Measurements from ENCODE around the gene HSPA1A.
"Not testable (repeated sequence)": the region's sequence is repeated elsewhere in the genome, so short reads cannot be mapped to it uniquely, and the experiment has no call there.

Gene HSPA1A

DNA sequence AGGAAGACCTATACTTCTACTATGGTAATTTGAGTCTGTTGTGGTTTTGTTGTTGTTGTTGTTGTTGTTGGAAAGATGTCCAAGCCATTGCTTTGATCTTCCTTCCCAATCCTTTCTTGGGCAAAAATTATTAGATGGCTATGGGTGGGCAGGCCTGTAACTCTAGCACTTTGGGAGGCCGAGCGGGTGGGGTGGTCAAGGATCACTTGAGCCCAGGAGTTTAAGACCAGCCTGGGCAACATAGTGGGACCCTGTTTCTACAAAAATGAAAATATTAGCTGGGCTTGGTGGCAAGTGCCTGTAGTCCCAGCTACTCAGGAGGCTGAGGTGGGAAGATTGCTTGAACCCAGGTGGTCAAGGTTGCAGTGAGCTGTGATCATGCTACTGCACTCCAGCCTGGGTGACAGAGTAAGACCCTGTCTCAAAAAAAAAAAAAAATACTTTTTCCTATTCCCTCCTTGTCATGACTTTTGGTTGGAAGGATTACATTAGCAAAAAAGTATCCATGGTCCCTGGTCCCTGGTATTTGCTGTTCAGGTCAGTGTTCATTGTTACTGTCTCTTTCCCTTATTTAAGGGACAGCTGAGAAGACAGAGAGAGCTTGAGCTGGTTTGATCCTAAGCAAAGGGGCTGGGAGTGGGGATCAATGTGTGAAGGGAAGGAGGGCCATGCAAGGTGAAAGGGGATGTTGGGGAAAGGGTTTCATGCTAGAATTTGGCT, 35.6 kb downstream of the HSPA1A start:
- H3K9me2 ChIP-seq (replicated peaks; ENCODE audit: control insufficient read depth, low read length), result no peaks in the 10 kb centered on the region
- no peaks in the 10 kb centered on the region for H3K27me3 ChIP-seq (ENCODE audit: control insufficient read depth, low read length)
- H3K4me2 ChIP-seq (ENCODE audit: low read length), result no peak overlapping the region
- H3K79me2 ChIP-seq (ENCODE audit: control insufficient read depth, low read length), result no peaks in the 10 kb centered on the region
- peaks cover 13% of the 10 kb centered on the region; the same call in 1 of the 2 replicates for H3F3A ChIP-seq (ENCODE audit: control insufficient read depth, insufficient read depth)
- TF ChIP-seq EZH2phosphoT487 (IDR thresholded peaks at IDR 0.05; ENCODE audit: borderline replicate concordance, low read length), result no peak
- TF ChIP-seq, protein P1, sequence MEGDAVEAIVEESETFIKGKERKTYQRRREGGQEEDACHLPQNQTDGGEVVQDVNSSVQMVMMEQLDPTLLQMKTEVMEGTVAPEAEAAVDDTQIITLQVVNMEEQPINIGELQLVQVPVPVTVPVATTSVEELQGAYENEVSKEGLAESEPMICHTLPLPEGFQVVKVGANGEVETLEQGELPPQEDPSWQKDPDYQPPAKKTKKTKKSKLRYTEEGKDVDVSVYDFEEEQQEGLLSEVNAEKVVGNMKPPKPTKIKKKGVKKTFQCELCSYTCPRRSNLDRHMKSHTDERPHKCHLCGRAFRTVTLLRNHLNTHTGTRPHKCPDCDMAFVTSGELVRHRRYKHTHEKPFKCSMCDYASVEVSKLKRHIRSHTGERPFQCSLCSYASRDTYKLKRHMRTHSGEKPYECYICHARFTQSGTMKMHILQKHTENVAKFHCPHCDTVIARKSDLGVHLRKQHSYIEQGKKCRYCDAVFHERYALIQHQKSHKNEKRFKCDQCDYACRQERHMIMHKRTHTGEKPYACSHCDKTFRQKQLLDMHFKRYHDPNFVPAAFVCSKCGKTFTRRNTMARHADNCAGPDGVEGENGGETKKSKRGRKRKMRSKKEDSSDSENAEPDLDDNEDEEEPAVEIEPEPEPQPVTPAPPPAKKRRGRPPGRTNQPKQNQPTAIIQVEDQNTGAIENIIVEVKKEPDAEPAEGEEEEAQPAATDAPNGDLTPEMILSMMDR (IDR thresholded peaks at IDR 0.05; ENCODE audit: low read depth, low read length, poor library complexity, severe bottlenecking), result no peak
- no peak overlapping the region for H3K27ac ChIP-seq (ENCODE audit: low read depth, low read length)
- no peaks in the 10 kb centered on the region for H3K4me1 ChIP-seq (ENCODE audit: control insufficient read depth, low read length)
- no peaks in the 10 kb centered on the region for H4K20me1 ChIP-seq (ENCODE audit: control insufficient read depth, insufficient read depth, low read depth, low read length)
- no peaks in the 10 kb centered on the region for H3K36me3 ChIP-seq (ENCODE audit: control insufficient read depth, low read length)
- no peak overlapping the region for H3K4me3 ChIP-seq (ENCODE audit: low read length)
- H3K9me3 ChIP-seq (ENCODE audit: control insufficient read depth, insufficient read depth, low read length), result peaks cover 4% of the 10 kb centered on the region; the same call in 1 of the 2 replicates

DNA sequence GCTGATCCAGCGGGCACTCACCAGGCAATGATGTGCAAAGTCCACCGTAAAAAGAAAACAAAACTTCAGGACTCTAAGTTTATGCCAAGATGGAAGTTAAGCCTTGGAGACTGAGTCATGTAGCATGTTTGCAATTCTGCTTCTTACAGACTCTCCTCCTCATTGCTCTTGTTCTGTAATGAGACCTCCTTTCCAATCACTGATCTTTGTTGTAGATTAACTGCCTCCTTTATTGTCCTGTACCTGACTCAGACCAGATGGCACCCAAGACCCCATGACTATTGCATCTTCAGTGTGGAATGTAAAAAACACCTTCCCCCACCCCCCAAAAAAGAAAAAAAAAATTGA, 36.1 kb downstream of the HSPA1A start:
- Histone ChIP-seq H3K4me3 (ENCODE audit: low read length) (no peak overlapping the region), H3K9me2 (replicated peaks; ENCODE audit: control insufficient read depth, low read length) (no peaks in the 10 kb centered on the region), H3K4me1 (ENCODE audit: control insufficient read depth, low read length) (no peaks in the 10 kb centered on the region), H4K20me1 (ENCODE audit: control insufficient read depth, insufficient read depth, low read depth, low read length) (no peaks in the 10 kb centered on the region), H3K36me3 (ENCODE audit: control insufficient read depth, low read length) (no peaks in the 10 kb centered on the region), H3K9me3 (ENCODE audit: control insufficient read depth, insufficient read depth, low read length) (peaks cover 4% of the 10 kb centered on the region; the same call in 1 of the 2 replicates), H3K79me2 (ENCODE audit: control insufficient read depth, low read length) (no peaks in the 10 kb centered on the region), H3K27me3 (ENCODE audit: control insufficient read depth, low read length) (no peaks in the 10 kb centered on the region), H3F3A (ENCODE audit: control insufficient read depth, insufficient read depth) (peaks cover 12% of the 10 kb centered on the region; the same call in 1 of the 2 replicates), H3K27ac (ENCODE audit: low read depth, low read length) (no peak overlapping the region), H3K4me2 (ENCODE audit: low read length) (no peak overlapping the region)
- no peak for TF ChIP-seq EZH2phosphoT487 (IDR thresholded peaks at IDR 0.05; ENCODE audit: borderline replicate concordance, low read length)
- TF ChIP-seq, protein P1 (IDR thresholded peaks at IDR 0.05; ENCODE audit: low read depth, low read length, poor library complexity, severe bottlenecking), result no peak

DNA sequence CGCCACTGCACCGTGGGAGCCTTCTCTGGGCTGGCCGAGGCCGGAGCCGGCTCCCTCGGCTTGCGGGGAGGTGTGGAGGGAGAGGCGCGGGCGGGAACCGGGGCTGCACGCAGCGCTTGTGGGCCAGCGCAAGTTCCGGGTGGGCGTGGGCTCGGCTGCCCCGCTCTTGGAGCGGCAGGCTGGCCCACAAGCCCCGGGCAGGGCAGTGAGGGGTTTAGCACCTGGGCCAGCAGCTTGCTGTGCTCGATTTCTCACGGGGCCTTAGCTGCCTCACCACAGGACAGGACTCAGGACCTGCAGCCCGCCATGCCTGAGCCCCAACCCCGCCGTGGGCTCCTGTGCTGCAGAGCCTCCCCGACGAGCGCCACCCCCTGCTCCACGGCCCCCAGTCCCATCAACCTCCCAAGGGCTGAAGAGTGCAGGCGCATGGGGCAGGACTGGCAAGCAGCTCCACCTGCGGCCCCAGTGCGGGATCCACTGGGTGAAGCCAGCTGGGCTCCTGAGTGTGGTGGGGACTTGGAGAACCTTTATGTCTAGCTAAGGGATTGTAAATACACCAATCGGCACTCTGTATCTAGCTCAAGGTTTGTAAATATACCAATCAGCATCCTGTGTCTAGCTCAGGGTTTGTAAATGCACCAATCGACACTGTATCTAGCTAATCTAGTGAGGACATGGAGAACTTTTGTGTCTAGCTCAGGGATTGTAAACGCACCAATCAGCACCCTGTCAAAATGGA, 36.8 kb downstream of the HSPA1A start:
- not testable (repeated sequence) for H3K9me2 ChIP-seq (replicated peaks; ENCODE audit: control insufficient read depth, low read length); H3K79me2 ChIP-seq (ENCODE audit: control insufficient read depth, low read length); H3F3A ChIP-seq (ENCODE audit: control insufficient read depth, insufficient read depth); H3K27me3 ChIP-seq (ENCODE audit: control insufficient read depth, low read length); H3K4me2 ChIP-seq (ENCODE audit: low read length); H3K36me3 ChIP-seq (ENCODE audit: control insufficient read depth, low read length); H3K4me3 ChIP-seq (ENCODE audit: low read length); H3K27ac ChIP-seq (ENCODE audit: low read depth, low read length); H4K20me1 ChIP-seq (ENCODE audit: control insufficient read depth, insufficient read depth, low read depth, low read length); H3K4me1 ChIP-seq (ENCODE audit: control insufficient read depth, low read length); H3K9me3 ChIP-seq (ENCODE audit: control insufficient read depth, insufficient read depth, low read length)

DNA sequence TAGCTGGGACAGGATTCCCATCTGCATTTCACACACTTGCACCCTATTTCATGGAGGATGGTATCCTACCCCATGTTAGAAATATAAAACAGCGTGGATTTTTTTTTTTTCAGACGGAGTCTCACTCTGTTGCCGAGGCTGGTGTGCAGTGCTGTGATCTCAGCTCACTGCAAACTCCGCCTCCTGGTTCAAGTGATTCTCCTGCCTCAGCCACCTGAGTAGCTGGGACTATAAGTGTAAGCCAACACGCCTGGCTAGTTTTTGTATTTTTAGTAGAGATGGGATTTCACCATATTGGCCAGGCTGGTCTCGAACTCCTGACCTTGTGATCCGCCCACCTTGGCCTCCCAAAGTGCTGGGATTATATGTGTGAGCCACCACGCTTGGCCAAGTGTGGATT, 42.4 kb downstream of the HSPA1A start:
- not testable (repeated sequence) for H3K27me3 ChIP-seq (ENCODE audit: control insufficient read depth, low read length); H3K79me2 ChIP-seq (ENCODE audit: control insufficient read depth, low read length); H3K9me3 ChIP-seq (ENCODE audit: control insufficient read depth, insufficient read depth, low read length); H3F3A ChIP-seq (ENCODE audit: control insufficient read depth, insufficient read depth); H3K4me3 ChIP-seq (ENCODE audit: low read length); H3K36me3 ChIP-seq (ENCODE audit: control insufficient read depth, low read length); H3K4me2 ChIP-seq (ENCODE audit: low read length); H3K27ac ChIP-seq (ENCODE audit: low read depth, low read length); H3K9me2 ChIP-seq (replicated peaks; ENCODE audit: control insufficient read depth, low read length); H4K20me1 ChIP-seq (ENCODE audit: control insufficient read depth, insufficient read depth, low read depth, low read length); H3K4me1 ChIP-seq (ENCODE audit: control insufficient read depth, low read length)

Data from DOHH2 (cell line).